Measurements from ENCODE around the gene CNP. TPM values are rescaled to one million over a fixed set of nuclear protein-coding genes. Genes with fewer than 3 reads are reported as not detected.

CNP gene
- total RNA-seq, 1 experiment from 2014 or later: 79.9 TPM

DNA sequence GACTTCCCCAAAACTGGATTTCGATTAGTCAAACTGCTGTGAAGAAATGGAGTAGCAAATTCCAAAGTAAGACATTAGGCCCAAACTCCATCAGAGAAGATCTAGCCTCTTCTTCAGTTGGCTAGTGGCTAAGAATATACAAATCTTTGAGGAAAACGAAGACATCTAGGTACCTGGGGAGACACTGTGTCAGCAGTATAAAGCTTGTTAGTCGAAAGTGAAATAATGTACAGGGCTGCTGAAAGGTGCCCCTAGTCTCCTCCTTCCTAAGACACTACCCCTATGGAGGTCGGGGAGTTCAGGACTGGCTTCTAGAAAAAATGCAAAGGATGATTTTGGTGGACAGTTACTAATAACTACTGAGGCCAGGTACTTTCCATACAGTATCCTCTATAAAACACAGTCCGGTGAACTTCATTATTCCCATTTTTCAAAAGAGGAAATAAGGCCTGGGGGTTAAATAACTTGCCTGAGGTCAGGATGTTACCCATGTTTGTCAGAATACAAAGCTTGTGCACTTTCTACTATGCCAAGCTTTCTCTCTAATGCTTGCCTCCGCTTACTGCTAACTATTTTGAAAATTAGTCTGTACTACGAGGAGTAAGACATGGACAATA lies 35.7 kb downstream of the CNP start:
- CTCF ChIA-PET: no interaction called here
- no TSS peak for BruUV-seq (replicated peaks)
- Histone ChIP-seq H3K27ac (ENCODE audit: low read length) (no peak overlapping the region), H3K9me3 (ENCODE audit: control insufficient read depth, insufficient read depth, low read depth, low read length) (no peaks in the 10 kb centered on the region), H3K27me3 (ENCODE audit: control insufficient read depth, insufficient read depth, low read length) (no peaks in the 10 kb centered on the region), H3K36me3 (ENCODE audit: control insufficient read depth, insufficient read depth, low read length) (no peaks in the 10 kb centered on the region; the same call in 1 of the 2 replicates), H3K4me3 (ENCODE audit: low read depth in 2 of 2, low read length in 2 of 2) (no peak overlapping the region), H3K4me1 (ENCODE audit: control insufficient read depth, insufficient read depth, low read length) (no peaks in the 10 kb centered on the region)
- intact Hi-C loops (cut with micrococcal nuclease; ENCODE audit: unreplicated experiment): no loop called here
- DNase-seq (ENCODE audit: low read depth, low spot score): no peak
- POLR2A ChIA-PET: interaction anchor here (0.6 kb wide), 1 partner anchor 69 kb away, joined by 11 read pairs; no protein-coding TSS in a partner anchor
- in situ Hi-C loops (cut with HindIII; ENCODE audit: low pct_unique_long_range_greater_than_20kb, low sequenced_read_pairs): no loop called here
- ATAC-seq: no peak
- no peak for TF ChIP-seq REST (IDR thresholded peaks at IDR 0.05; ENCODE audit: insufficient read depth in 1 of 2, low read depth in 2 of 2, low read length in 1 of 2)
- TF ChIP-seq TCF7L2 (IDR thresholded peaks at IDR 0.05; ENCODE audit: low read depth, low read length): no peak
- no peak for TF ChIP-seq SIN3A (IDR thresholded peaks at IDR 0.05; ENCODE audit: borderline replicate concordance, insufficient read depth, low read depth, low read length)
- TF ChIP-seq POLR2AphosphoS5 (IDR thresholded peaks at IDR 0.05; ENCODE audit: low read depth, low read length): no peak
- no peak for TF ChIP-seq CTCF (IDR thresholded peaks at IDR 0.05)

- ATAC-seq: no peak
- no peaks in the 10 kb centered on the region for H3K9me3 ChIP-seq (ENCODE audit: control insufficient read depth, insufficient read depth, low read depth, low read length)
- intact Hi-C loops (cut with micrococcal nuclease; ENCODE audit: unreplicated experiment): no loop called here
- no peaks in the 10 kb centered on the region; the same call in 1 of the 2 replicates for H3K36me3 ChIP-seq (ENCODE audit: control insufficient read depth, insufficient read depth, low read length)
- no peak for DNase-seq (ENCODE audit: low read depth, low spot score)
- TF ChIP-seq SIN3A (IDR thresholded peaks at IDR 0.05; ENCODE audit: borderline replicate concordance, insufficient read depth, low read depth, low read length) (no peak), CTCF (IDR thresholded peaks at IDR 0.05) (no peak), REST (IDR thresholded peaks at IDR 0.05; ENCODE audit: insufficient read depth in 1 of 2, low read depth in 2 of 2, low read length in 1 of 2) (no peak), POLR2AphosphoS5 (IDR thresholded peaks at IDR 0.05; ENCODE audit: low read depth, low read length) (no peak), TCF7L2 (IDR thresholded peaks at IDR 0.05; ENCODE audit: low read depth, low read length) (no peak)
- H3K27ac ChIP-seq (ENCODE audit: low read length): no peak overlapping the region
- BruUV-seq (replicated peaks): no TSS peak
- H3K4me1 ChIP-seq (ENCODE audit: control insufficient read depth, insufficient read depth, low read length): no peaks in the 10 kb centered on the region
- CTCF ChIA-PET: no interaction called here
- POLR2A ChIA-PET: interaction anchor here (0.7 kb wide), 1 partner anchor 47 kb away, joined by 3 read pairs; no protein-coding TSS in a partner anchor
- no peaks in the 10 kb centered on the region for H3K27me3 ChIP-seq (ENCODE audit: control insufficient read depth, insufficient read depth, low read length)
- H3K4me3 ChIP-seq (ENCODE audit: low read depth in 2 of 2, low read length in 2 of 2): no peak overlapping the region
- in situ Hi-C loops (cut with HindIII; ENCODE audit: low pct_unique_long_range_greater_than_20kb, low sequenced_read_pairs): no loop called here
Observed at GRCh38 chr17:42002792-42003301, 36.3 kb downstream of the CNP start.

All from Panc1 (cell line).